NCI-H345 treated with DMSO at 0.1 percent for 48 hours (cell line): ENCODE data around the gene MON2.

Experiments
- DNase-seq: peaks from one replicate; lab custom pipeline; 2025; ENCODE audit not compliant: unreplicated experiment; lab: John Stamatoyannopoulos, UW

Gene MON2

DNA sequence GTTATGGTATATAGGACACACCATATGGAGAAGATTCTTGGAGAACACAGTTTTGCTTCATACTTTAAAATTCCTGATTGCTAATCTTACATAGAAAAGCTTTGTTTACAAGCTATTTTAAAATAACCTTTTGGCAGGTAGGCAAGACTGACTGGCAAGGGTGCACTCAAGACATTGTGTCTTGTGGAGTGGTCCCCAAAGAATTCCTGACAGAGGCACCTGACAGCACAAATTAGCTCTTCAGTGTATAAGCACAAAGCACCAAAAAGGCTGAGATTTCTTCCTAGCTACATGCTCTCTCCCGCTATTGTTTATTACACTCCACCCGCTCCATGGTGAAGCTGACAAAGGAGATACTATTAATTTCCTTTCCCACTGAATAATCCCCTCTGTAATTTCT, 139.4 kb downstream of the MON2 start:
- DNase-seq, result no peak

DNA sequence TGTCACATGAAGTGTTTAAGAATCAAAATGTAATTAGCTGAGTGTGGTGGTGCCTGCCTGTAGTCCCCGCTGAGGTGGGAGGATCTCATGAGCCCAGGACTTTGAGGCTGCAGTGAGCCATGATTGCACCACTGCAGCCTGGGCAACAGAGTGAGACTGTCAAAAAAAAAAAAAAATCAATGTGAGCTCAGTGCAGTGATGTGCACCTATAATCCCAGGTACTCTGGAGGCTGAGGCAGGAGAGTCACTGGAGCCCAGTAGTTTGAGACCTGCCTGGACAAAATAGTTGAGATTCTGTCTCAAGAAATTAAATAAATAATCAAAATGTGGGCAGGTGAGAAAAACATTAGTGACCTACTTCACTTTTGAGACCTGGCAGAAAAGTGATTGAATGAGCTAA, 140.0 kb downstream of the MON2 start:
- DNase-seq, result no peak

DNA sequence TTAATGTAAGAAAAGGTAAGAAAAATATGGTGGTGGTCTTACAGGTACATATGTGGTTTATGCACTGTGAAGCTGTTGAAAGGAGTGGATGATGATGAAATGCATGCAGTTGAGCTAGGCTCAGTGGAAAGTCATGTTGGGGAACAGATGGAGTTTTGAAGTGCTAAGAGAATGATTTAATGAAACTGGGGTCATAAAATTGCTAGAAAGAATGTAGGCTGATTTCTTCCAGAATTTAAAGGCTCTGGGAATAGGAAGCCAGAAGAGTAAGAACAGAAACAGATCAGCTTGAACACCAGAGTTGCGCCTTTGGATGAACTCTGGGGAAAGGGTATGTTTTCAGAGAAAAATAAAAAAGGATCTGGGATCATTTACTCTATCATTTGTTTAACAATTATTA, 146.5 kb downstream of the MON2 start:
- DNase-seq, result no peak

DNA sequence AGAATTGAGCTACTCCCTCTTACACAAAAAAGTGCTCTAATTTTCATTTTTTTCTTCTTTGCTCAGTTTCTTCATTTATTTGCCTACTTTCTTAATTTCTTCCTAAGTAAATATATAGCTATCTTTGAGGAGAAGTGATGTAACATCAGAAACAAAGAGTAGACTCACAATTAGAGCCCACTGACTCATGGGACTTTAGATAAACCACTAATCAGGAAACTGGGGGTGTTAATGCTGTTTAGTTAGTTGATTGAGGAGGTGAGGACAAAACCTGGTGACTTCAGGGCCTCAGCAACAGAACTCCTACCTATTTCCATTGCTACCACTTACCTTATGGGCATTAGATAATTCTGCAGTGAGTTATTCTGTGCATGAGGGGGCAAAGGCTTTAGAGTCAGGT, 151.7 kb downstream of the MON2 start:
- DNase-seq, result no peak

DNA sequence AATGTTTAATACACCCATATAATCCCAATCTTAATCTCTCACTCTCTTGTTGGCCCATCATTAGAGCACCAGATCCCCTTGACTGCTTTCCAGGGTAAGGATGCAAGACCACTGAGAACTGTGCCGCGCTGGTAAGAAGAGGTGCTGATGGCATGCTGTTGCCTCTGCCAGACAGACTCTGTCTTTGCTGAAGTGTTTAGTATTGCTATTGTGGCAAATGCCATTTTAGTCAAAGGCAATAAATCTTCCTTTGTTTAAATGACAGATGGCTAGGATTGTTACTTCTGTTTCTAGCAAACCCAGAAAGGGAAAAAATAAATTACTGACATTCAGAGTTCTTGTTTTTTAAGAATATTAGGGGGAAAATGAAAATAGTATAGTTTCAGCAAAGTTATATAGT, 152.3 kb downstream of the MON2 start:
- DNase-seq, result peak; percentile 49

DNA sequence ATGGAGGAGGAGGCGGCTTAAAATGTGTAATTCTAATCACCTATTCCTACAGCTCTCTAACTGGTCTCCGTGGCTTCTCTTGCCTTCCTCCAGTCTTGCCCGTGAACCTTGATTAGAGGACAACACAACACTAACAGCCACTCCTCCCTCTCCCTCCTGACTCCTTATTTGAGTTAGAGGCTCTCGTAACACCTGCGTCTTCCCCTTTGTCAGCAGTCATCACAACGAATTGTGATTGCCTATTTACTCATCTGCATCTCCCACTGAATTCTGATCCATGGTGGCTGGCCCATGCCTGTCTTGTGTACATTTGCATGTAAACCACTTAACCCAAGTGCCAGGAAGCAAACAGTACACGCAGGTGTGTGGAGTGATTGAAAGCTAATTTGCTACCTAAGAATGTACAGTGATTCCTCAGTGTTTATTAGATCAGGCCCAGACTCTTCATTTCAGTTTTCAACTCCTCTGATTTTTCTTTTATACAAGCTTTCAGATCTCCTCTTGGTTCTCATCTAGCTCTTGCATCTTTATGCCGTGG, 154.5 kb downstream of the MON2 start:
- peak; percentile 89 for DNase-seq

DNA sequence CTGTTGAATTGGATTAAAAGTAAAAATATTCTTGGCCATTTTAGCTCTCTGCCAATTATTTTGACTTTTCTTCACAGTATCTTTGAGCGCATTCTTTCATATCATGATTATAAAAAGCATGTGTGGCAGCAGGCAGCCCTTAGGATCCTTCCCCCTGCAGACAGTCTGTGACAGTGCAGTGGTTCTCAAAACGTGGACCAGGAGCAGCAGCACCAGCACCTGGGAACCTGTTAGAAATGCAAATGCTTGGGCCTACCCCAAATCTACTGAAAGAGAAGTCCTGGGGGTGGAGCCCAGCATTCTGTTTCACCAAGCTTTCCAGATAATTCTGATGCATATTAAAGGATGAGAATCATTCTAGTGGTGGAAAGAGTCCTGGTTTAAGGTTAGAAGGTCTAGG, 155.6 kb downstream of the MON2 start:
- no peak for DNase-seq

DNA sequence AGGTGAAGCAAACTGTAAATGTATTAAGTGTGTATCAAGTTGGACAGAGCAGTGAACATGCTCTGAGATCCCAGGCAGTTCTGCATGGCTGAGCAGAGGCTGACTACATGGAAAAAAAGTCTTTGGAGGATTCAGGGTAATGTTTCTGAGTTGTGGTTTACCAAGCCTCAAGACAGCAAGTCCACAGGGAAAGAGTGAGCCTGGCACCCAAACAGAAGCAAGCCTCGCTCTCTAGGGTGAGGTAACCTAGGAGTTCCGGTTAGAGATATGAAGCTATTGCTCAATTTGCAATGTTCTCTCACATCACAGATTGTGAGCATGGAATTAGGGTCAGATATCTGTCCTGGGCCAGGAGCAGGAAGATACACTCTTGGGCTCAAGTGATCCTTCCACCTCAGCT, 158.6 kb downstream of the MON2 start:
- no peak for DNase-seq

DNA sequence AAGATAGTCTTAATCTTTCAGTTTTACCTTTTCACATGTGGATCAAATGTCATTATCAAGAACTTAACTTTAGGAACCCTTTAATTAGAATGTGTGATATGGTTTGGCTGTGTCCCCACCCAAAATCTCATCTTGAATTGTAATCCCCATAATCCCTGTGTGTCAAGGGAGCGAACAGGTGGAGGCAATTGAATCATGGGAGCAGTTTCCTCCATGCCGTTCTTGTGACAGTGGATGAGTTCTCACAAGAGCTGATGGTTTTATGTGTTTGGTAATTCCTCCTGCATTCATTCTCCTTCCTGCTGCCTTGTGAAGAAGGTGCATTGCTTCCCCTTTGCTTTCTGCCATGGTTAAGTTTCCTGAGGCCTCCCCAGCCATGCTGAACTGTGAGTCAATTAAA, 160.6 kb downstream of the MON2 start:
- no peak for DNase-seq

DNA sequence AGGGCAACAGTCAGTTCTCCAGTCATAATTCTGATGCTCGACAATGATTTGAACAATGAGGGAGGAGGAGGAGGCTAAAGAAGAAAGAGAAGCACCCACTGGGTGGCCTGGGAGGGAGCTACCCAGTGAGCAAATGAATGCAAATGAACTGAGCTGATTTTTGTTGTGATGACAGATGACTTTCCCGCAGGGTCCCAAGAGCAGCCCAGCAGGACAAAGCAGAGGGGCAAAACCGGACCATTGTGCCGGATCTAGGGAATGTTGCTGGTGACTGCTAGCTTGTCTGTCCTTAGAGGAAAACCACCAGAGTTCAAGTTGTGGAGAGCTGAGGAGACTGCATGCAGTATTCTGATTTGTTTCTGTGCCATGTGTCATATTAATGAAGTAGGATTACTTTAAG, 162.8 kb downstream of the MON2 start:
- no peak for DNase-seq

DNA sequence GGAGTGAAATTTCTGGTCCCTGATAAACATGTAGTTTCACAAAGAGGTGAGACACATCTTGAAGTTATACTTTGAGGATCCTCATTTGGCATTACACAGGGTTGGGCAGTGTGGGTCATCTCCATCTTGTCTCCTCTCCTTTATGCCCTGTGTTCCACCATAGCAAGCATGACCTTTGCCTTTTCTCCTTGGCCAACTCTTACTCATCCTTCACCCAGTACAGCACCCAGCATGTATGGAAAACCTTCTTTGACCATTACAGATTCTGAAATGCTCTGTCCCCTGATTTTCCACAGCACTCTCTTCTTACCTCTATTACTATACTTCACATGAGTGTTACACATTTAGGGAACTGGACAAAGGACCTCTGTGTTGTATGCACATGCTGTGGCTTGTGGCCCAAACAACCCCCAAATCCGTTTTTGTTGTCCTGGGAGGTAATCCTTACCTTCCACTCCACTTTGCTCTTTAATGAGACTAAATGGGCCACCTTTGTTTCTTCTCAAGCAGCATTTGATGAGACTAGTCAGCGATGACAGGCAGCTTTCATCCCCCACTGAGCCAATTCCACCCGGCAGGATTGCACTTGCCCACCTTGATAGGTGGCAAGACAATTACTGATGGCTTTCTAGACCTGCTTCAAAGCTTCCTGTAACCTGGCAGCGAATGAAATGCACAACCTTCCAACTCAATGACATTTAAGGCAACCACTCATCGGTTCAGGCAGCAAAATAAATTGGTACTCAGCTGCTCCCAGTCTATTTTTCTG, 163.5 kb downstream of the MON2 start:
- DNase-seq, result peak; percentile 96

DNA sequence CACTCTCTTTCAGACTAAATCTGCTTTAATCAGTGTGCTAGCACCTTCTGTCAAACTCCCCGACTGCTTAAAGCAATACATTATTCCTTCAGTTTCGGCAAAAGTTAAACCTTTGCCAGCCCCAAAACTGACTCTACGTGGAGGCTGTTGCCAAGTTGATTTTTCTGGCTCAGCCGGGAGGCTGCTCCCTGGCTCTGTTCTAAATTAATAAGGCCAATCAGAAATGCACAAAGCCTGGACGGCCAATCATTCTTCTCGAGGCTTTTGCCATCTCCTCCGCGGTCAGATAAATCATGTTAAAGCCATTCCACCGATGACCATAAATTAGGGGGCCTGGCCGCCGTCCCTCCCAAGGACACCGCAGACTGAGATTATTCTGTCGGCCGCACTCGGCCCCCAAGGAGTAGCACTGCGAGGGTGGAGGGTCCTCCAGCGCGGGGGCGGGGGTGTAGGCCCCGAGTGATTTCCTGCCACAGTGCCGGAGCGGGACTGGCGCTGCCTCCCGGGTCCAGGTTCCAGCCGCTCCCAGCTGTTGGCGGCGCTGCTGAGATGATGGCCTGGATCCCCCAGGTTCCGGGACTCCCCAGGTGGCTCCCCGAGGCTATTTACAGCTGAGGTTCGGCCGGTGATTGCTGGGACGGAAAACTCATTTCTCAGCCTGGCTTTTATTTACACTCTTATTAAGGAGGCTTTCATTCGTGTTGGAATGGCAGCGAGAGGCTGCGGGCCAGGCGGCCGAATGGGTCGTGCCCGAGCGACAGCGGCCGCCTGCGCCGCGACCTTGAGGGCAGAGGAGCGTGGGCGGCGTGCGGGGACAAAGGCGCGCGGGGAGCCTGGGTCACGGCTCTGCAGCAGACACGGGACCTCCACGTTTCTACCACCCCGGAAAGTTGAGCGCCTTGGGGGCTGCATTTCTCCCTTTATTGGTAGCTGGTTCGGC, 165.1 kb downstream of the MON2 start:
- DNase-seq, result peak; percentile 63

DNA sequence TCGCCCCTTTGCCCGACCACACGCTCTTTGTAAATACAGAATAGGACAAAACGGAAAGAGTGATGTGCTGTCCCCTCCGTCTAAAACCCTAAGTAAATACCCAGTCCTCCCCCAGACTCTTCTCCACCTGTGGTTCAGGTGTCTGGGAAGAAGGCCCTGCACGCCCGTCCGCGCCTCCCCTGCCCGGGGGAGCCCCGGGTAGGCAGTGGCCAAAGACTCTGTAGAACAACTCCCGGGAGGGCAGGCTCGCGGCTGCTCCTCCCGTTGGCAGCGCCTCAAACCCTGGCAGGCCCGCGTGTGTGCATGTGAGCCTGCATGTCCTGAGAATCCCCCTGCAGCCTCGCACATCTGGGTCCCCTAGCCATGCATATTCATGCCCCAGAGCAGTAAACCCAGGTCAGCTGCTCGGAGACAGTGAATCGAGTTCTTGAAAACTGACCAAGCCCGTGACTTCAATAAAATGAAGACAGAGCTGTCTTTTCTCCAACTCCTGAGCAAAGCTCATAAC, 165.8 kb downstream of the MON2 start:
- DNase-seq, result no peak

DNA sequence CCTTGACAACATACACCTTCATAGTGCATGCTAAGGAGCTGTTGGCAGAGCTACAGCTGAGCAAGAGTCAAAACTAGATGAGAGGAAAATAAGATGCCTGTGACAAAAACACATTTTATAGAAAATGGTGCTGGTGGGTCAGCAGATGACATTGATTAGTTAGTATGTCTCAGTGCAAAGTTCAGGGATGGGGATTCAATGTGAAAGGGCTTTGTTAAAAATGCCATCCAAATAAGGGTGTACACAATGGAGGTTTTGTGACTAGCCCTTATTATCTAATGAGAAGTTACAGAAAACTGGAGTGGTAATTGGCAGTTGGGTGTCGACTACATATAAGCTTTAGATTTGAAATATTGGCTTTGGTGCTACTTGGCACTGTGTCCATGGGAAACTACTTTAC, 169.0 kb downstream of the MON2 start:
- no peak for DNase-seq

DNA sequence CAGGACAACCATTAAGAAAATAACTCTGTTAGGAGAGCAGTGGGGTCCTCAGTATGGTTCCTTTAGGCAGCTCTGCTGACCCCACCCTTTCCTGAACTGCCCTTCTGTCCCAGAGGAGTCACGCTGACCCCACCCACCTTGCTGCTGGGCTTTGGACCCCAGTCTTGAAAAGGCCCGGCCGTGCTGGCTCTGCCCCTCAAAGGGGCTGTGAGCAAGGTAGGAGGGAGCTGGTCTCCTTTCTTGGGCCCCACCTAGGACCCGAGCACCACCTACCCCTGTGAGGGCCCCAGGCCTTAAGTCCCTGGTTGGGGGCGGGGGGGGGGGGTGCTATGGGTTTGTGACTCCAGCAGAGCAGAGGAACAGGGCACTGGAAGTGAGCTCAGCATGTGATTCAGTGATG, 171.1 kb downstream of the MON2 start:
- DNase-seq, result no peak

DNA sequence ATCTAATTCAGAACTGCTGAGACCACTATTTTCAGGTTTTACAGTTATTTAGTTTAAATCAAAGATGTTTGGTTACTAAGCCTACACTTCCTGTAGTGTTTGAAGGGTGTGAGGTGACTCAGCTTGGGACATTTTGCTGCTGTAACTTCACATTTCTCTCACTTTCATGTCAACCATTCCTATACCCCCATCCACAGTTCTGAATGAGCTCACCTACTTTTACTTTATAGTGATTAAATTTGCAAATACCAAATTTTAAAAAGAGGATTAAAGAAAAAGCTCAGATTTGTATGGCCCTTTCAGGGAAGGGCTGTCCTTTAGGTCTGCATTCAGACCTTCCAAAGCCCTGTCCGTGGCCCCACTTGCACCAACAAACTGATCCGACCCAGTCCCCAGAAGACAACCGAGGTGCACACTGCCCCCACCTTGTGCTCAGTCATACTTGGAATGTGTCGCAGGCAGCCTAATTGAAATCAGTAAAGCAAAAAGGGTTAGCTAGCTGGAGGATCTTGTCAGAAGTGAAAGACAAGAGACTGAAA, 174.4 kb downstream of the MON2 start:
- DNase-seq, result no peak

DNA sequence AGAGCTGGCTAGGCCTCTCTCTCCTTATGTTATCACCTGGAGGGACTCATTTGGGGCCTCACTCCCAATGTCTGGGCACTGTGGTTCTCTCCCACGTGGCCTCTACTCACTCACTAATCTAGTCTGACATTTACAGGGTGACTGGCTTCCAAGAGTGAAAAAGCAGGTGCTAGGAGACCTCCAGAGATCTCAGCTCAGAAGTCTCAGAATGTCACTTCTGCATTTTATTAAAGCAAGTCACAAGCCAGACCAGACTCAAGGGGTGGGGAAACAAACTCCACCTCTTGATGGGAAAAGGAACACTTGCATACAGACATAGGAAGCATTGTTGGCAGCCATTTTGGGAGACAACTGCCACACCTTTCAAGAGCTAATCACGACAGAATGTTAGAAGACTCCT, 175.9 kb downstream of the MON2 start:
- no peak for DNase-seq

DNA sequence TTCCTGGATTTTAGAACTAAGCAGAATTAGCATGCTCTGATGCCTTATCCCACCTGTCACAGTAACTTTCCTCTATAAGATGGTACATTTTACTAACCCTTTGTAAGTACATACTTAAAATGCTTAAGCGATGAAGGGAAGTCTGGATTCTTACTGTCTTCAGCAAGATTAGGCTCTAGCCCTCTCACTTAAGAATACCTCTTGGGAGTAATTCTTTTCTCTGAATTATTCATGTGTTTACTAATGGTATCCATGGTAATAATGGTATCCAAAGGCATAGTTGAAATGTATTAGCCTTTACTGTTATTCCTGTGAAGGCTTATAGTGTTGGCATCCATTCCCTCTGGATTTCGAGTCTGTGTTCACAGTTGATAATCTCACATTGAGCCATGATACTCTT, 176.9 kb downstream of the MON2 start:
- DNase-seq, result no peak

DNA sequence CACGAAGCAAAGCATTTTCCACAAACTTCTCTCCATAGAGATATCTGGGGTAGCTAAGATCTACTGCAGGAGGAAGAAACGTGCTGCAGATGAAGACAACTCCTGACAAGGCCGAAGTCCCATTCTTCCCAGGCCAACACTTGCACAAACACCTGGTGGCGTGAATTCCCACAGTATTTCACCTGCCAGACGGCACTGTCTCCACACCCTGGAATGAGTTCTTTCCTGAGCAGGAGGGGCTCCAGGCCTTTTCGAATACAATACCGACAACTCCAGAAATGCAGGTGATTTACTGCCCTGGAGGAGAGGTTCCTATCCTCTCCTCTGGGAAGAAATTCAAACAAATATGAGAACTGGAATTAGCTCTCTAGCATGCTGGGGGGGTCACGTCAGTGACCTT, 179.9 kb downstream of the MON2 start:
- no peak for DNase-seq

DNA sequence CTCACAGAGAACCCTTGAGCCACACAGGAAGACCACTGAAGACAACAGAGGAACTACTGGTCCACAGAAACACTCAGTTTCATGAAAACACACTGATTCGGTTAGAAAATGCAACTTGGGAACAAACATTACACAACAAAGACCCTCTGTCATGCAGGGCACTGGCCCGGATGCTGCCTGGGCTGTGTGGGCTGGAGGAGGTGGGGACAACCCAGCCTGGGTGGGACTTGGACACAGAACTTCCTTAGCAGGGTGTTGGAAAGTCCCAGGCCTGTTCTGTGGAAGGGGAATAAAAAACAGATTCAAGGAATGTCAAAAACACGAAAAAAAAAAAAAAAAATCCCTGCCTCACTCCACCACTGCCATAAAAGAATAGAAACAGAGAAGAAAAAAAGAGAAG, 181.0 kb downstream of the MON2 start:
- no peak for DNase-seq

DNA sequence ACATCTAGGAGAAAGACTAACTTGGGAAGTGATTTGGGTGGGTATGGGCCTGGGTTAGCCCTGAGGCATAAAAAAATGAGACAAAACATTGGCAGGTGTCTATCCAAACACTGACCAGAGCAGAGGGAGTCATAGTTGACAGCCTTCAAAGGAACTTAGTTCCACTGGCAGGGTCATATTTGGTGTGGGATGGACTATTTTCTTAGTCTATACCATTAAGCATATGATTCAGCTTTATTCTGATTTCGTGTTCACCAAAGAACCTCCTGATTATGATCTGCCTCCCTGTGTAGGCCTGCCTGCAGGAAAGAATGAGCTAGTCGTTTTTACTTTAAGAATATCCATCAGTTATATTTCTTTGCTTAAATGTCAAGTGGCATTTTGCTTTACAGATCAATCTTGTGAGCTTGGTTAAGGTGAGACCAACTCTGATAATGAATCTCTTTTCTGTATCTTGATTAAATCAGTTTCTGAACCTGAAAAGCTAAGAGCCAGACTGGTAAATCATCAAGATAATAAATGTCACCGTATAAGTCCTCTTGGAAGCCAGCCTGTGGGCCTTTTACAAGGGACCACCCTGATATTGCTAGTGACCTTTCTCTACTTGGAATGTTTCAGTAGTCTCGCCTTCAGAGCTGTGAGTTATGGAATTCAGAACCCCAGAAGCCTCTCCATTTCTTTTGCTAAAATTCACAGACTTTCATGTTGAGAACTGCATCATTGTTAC, 182.9 kb downstream of the MON2 start:
- no peak for DNase-seq
